SU-DHL-6 (cell line): Measurements from ENCODE around the gene ZCWPW2.

Experiments used
- CTCF ChIP-seq: fragments of 200-600 bp; sonication (generic); IDR thresholded peaks from one replicate; pipeline ENCODE4 v1.5.1; 2017; ENCODE audit warnings: antibody characterized with exemption, mild to moderate bottlenecking, low read length, moderate library complexity; ENCODE audit not compliant: insufficient read depth, poor library complexity, severe bottlenecking
- EZH2phosphoT487 ChIP-seq: fragments of 200-600 bp; sonication (generic), shearing (Covaris generic); conservative IDR thresholded peaks from 2 replicates; pipeline ENCODE4 v1.6.1; 2018; ENCODE audit warnings: mild to moderate bottlenecking, antibody characterized with exemption, low read length, moderate library complexity, mixed read lengths

GRCh38 chr3:28569357-28569756 is 220.8 kb downstream of the ZCWPW2 start:
- TF ChIP-seq CTCF (no peak), EZH2phosphoT487 (no peak)
